K562 (cell line): ENCODE results near the gene ELF1. TPM values are rescaled to one million over a fixed set of nuclear protein-coding genes. Genes with fewer than 3 reads are reported as not detected.

ENCODE experiments used
- BCL6 ChIP-seq: fragments of 250-450 bp; sonication (Bioruptor Pico); IDR thresholded peaks from 2 replicates; pipeline ENCODE4 v1.4.0; 2020
- CBFA2T2 ChIP-seq: fragments of 450-650 bp; conservative IDR thresholded peaks from 2 replicates; pipeline ENCODE4 v1.6.1; 2017; ENCODE audit warnings: mild to moderate bottlenecking
- CBX5 ChIP-seq: IDR thresholded peaks from 2 replicates; pipeline ENCODE4 v1.6.1; 2014; ENCODE audit warnings: low read depth, borderline replicate concordance
- GABPB2 ChIP-seq: fragments of 250-450 bp; sonication (Bioruptor Pico); conservative IDR thresholded peaks from 2 replicates; pipeline ENCODE4 v1.5.1; 2021; ENCODE audit warnings: mild to moderate bottlenecking
- GATAD2B ChIP-seq: fragments of 450-650 bp; IDR thresholded peaks from 2 replicates; pipeline ENCODE4 v1.6.1; 2017; ENCODE audit warnings: mild to moderate bottlenecking, borderline replicate concordance
- NR2C1 ChIP-seq, 2 experiments: fragments of 450-650 bp; IDR thresholded peaks; 2 replicates each; pipeline ENCODE4 v1.6.1; 2017; ENCODE audit warnings: mild to moderate bottlenecking in 2 of 2, antibody characterized with exemption in 1 of 2, inconsistent platforms in 1 of 2, missing compliant biosample characterization in 1 of 2, missing genetic modification characterization in 1 of 2
- SAP30 ChIP-seq: fragments of 200-600 bp; sonication (generic); IDR thresholded peaks from 2 replicates; pipeline ENCODE4 v1.6.1; 2012; ENCODE audit warnings: borderline replicate concordance, low read depth, mild to moderate bottlenecking, moderate library complexity, low read length, control low read depth, inconsistent platforms; ENCODE audit not compliant: insufficient read depth, poor library complexity, severe bottlenecking
- ZBED1 ChIP-seq: IDR thresholded peaks from 2 replicates; pipeline ENCODE4 v1.6.1; 2014
- ZNF263 ChIP-seq: sonication (generic); formaldehyde crosslinking; IDR thresholded peaks from 2 replicates; pipeline ENCODE4 v1.8.0; 2022; ENCODE audit warnings: mild to moderate bottlenecking, missing genetic modification reagents, borderline replicate concordance
- ZNF785 ChIP-seq: fragments of 250-450 bp; sonication (Bioruptor Pico); IDR thresholded peaks from 2 replicates; pipeline ENCODE4 v1.4.0; 2020; ENCODE audit warnings: mild to moderate bottlenecking
- polyA plus RNA-seq, 8 experiments: library from polyadenylated mRNA; depleted of rRNA in 4 of 8; stranded (reverse) in 5 of 8; unstranded in 3 of 8; fragments of >200 nt; fragmentation: Nextera tagmentation in 2 of 8; fragmentation: Illumina TruSeq in 1 of 8; extraction: Ambion mirVana in 2 of 8; extraction: Trizol in 1 of 8; gene quantifications; 2 replicates each; pipeline versions ENCODE4 v1.2.1 to v1.2.3, GENCODE V29; 2011 to 2014; ENCODE audit warnings: inconsistent platforms in 1 of 8, missing spikeins in 1 of 8
- total RNA-seq, 7 experiments: library from RNA; depleted of rRNA in 6 of 7; stranded (reverse); fragments of >200 nt in 6 of 7; fragmentation: Illumina TruSeq in 2 of 7; extraction: Trizol in 2 of 7; gene quantifications; 2 replicates each; pipeline versions ENCODE4 v1.2.1 to v1.2.3, GENCODE V29; 2011 to 2021; ENCODE audit warnings: low replicate concordance in 1 of 7
- TF ChIP-seq, protein P1 (sequence below): conservative IDR thresholded peaks from 2 replicates; pipeline ENCODE4 v1.6.1; 2011; ENCODE audit warnings: low read depth, mild to moderate bottlenecking, low read length; ENCODE audit not compliant: control insufficient read depth
- TF ChIP-seq, protein P2 (sequence below), 2 experiments: fragments of 450-650 bp; IDR thresholded peaks; 2 replicates each; pipeline ENCODE4 v1.6.1; 2018; ENCODE audit warnings: mild to moderate bottlenecking in 2 of 2, low read depth in 1 of 2; ENCODE audit not compliant: partially characterized antibody in 2 of 2
- TF ChIP-seq, protein P3 (sequence below): sonication (generic); formaldehyde crosslinking; IDR thresholded peaks from 2 replicates; pipeline ENCODE4 v1.8.0; 2022; ENCODE audit warnings: missing genetic modification reagents, mild to moderate bottlenecking, borderline replicate concordance
- TF ChIP-seq, protein P4 (sequence below), 2 experiments: IDR thresholded peaks; 2 replicates each; pipeline ENCODE4 v1.6.1; 2012; ENCODE audit warnings: improper control_type of control experiment in 2 of 2, low read depth in 2 of 2, low read length in 2 of 2, borderline replicate concordance in 1 of 2
- TF ChIP-seq, protein P5 (sequence below): fragments of 250-450 bp; sonication (Bioruptor Pico); IDR thresholded peaks from 2 replicates; pipeline ENCODE4 v1.8.0; 2022; ENCODE audit warnings: inconsistent platforms

ELF1 gene
- total and polyA plus RNA-seq, 9 of the 15 experiments (the other 6 are each of a cell fraction or from before 2014, with no cell fraction given), result 24.7 to 54.4 (median 33.4) TPM

DNA sequence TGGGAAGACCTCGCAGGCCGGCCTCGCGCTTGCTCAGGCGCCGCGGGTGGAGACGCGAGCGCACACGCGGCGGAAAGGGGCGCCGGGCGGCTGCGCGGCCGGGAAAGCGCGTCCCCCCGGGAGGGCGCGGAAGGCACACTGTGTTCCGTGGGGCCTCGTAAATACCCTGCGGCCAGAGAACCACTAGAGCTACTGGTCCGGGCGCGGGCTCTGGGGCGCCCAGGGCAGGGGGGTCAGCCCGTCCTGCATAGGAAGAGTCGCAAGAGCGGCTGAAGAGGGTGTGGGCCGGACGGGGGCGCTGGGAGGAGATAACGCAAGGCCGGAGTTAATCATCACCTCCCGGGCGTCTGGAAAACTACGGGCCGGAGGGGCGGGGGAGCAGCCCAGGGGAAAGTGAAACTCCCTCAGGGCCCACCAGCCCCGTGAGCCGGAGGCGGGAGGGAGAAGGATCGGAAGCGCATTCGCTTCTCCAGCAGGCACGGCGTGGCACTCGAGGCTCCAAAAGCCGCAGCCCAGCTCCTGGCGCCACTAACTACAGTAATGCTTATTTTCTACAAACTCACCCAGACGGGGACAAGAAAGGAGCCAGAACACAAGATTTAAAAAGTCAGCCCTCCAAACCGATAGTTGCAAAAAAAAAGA lies 41.1 kb upstream of the ELF1 start (continued):
- TF ChIP-seq, protein P1, sequence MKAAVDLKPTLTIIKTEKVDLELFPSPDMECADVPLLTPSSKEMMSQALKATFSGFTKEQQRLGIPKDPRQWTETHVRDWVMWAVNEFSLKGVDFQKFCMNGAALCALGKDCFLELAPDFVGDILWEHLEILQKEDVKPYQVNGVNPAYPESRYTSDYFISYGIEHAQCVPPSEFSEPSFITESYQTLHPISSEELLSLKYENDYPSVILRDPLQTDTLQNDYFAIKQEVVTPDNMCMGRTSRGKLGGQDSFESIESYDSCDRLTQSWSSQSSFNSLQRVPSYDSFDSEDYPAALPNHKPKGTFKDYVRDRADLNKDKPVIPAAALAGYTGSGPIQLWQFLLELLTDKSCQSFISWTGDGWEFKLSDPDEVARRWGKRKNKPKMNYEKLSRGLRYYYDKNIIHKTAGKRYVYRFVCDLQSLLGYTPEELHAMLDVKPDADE, result no peak; the same call in 1 of the 2 replicates
- TF ChIP-seq CBFA2T2, result peak; percentile 40
- TF ChIP-seq ZNF785 (CRISPR knock-in tag), result no peak
- no peak for TF ChIP-seq BCL6
- TF ChIP-seq, protein P2, sequence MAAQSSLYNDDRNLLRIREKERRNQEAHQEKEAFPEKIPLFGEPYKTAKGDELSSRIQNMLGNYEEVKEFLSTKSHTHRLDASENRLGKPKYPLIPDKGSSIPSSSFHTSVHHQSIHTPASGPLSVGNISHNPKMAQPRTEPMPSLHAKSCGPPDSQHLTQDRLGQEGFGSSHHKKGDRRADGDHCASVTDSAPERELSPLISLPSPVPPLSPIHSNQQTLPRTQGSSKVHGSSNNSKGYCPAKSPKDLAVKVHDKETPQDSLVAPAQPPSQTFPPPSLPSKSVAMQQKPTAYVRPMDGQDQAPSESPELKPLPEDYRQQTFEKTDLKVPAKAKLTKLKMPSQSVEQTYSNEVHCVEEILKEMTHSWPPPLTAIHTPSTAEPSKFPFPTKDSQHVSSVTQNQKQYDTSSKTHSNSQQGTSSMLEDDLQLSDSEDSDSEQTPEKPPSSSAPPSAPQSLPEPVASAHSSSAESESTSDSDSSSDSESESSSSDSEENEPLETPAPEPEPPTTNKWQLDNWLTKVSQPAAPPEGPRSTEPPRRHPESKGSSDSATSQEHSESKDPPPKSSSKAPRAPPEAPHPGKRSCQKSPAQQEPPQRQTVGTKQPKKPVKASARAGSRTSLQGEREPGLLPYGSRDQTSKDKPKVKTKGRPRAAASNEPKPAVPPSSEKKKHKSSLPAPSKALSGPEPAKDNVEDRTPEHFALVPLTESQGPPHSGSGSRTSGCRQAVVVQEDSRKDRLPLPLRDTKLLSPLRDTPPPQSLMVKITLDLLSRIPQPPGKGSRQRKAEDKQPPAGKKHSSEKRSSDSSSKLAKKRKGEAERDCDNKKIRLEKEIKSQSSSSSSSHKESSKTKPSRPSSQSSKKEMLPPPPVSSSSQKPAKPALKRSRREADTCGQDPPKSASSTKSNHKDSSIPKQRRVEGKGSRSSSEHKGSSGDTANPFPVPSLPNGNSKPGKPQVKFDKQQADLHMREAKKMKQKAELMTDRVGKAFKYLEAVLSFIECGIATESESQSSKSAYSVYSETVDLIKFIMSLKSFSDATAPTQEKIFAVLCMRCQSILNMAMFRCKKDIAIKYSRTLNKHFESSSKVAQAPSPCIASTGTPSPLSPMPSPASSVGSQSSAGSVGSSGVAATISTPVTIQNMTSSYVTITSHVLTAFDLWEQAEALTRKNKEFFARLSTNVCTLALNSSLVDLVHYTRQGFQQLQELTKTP (IDR thresholded peaks at IDR 0.05; ENCODE audit: low read depth in 1 of 2, partially characterized antibody in 2 of 2), result no peak
- no peak for TF ChIP-seq ZNF263
- TF ChIP-seq GABPB2 (CRISPR knock-in tag), result no peak
- TF ChIP-seq, protein P3, sequence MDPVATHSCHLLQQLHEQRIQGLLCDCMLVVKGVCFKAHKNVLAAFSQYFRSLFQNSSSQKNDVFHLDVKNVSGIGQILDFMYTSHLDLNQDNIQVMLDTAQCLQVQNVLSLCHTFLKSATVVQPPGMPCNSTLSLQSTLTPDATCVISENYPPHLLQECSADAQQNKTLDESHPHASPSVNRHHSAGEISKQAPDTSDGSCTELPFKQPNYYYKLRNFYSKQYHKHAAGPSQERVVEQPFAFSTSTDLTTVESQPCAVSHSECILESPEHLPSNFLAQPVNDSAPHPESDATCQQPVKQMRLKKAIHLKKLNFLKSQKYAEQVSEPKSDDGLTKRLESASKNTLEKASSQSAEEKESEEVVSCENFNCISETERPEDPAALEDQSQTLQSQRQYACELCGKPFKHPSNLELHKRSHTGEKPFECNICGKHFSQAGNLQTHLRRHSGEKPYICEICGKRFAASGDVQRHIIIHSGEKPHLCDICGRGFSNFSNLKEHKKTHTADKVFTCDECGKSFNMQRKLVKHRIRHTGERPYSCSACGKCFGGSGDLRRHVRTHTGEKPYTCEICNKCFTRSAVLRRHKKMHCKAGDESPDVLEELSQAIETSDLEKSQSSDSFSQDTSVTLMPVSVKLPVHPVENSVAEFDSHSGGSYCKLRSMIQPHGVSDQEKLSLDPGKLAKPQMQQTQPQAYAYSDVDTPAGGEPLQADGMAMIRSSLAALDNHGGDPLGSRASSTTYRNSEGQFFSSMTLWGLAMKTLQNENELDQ (CRISPR knock-in tag), result no peak
- TF ChIP-seq NR2C1 (IDR thresholded peaks at IDR 0.05), result no peak
- no peak for TF ChIP-seq NR2C1 (tag; IDR thresholded peaks at IDR 0.05)
- TF ChIP-seq, protein P4, sequence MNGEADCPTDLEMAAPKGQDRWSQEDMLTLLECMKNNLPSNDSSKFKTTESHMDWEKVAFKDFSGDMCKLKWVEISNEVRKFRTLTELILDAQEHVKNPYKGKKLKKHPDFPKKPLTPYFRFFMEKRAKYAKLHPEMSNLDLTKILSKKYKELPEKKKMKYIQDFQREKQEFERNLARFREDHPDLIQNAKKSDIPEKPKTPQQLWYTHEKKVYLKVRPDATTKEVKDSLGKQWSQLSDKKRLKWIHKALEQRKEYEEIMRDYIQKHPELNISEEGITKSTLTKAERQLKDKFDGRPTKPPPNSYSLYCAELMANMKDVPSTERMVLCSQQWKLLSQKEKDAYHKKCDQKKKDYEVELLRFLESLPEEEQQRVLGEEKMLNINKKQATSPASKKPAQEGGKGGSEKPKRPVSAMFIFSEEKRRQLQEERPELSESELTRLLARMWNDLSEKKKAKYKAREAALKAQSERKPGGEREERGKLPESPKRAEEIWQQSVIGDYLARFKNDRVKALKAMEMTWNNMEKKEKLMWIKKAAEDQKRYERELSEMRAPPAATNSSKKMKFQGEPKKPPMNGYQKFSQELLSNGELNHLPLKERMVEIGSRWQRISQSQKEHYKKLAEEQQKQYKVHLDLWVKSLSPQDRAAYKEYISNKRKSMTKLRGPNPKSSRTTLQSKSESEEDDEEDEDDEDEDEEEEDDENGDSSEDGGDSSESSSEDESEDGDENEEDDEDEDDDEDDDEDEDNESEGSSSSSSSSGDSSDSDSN (IDR thresholded peaks at IDR 0.05; ENCODE audit: borderline replicate concordance in 1 of 2, low read depth in 2 of 2, low read length in 2 of 2), result peak; percentile 89 to 90; a peak in 3 of 4 replicates
- no peak for TF ChIP-seq SAP30
- no peak for TF ChIP-seq CBX5
- TF ChIP-seq ZBED1, result no peak
- peak; percentile 78; the same call in 1 of the 2 replicates for TF ChIP-seq GATAD2B
- TF ChIP-seq, protein P5, sequence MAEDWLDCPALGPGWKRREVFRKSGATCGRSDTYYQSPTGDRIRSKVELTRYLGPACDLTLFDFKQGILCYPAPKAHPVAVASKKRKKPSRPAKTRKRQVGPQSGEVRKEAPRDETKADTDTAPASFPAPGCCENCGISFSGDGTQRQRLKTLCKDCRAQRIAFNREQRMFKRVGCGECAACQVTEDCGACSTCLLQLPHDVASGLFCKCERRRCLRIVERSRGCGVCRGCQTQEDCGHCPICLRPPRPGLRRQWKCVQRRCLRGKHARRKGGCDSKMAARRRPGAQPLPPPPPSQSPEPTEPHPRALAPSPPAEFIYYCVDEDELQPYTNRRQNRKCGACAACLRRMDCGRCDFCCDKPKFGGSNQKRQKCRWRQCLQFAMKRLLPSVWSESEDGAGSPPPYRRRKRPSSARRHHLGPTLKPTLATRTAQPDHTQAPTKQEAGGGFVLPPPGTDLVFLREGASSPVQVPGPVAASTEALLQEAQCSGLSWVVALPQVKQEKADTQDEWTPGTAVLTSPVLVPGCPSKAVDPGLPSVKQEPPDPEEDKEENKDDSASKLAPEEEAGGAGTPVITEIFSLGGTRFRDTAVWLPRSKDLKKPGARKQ (CRISPR knock-in tag), result no peak
